ENCODE data around the gene SLC12A3. TPM values are rescaled to one million over a fixed set of nuclear protein-coding genes. Genes with fewer than 3 reads are reported as not detected.

The SLC12A3 gene
- total RNA-seq, 1 donor from 2014 or later = not detected

DNA sequence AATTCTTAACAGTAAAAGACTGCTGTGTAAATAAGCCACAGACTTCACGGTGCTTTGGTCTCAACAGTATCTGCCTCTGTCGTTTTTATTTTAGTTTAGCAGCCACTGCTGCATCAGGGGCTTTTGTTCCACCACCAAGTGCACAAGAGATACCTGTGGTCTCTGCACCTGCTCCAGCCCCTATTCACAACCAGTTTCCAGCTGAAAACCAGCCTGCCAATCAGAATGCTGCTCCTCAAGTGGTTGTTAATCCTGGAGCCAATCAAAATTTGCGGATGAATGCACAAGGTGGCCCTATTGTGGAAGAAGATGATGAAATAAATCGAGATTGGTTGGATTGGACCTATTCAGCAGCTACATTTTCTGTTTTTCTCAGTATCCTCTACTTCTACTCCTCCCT is 74.8 kb downstream of the SLC12A3 start:
- DNase-seq (ENCODE audit: low spot score) = no peak

DNA sequence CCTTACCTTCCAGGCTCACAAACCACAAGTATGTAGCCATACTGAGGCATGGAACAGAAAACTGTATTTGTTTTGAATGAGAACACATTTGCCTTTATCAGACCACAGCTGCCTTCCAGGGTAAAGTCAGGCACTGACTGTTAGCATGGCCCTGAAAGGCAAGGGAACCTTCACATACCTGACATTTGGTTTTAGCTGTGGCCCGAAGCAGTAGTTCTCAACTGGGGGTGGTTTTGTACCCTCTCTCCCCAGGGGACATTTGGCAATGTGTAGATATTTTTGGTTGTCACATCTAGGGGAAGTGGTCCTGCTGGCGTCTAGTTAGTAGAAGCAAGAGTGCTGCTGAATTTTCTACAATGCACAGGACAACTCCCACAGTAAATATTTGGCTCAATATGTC is 76.1 kb downstream of the SLC12A3 start:
- no peak for DNase-seq (ENCODE audit: low spot score)

DNA sequence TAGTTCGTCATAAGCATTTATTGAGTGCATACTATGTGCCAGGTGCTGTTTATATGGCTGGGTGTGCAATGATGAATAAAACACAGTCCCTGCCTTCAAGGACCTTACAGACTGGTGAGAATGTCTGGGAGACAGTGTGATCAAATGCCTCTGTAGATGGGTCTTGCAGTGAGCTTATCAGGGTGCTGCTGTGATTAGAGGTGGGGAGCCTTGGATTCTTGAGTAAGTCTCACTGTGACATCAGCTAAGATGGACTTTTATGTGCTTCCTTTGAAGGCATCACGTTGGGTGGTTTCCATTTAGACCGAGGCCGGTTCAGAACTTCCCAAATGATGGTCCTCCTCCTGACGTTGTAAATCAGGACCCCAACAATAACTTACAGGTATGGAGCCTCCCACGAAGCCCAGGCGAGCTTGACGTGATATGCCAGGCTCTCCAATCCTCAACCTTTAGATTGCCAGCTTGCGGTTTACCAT is 76.9 kb downstream of the SLC12A3 start:
- DNase-seq (ENCODE audit: low spot score) = no peak

DNA sequence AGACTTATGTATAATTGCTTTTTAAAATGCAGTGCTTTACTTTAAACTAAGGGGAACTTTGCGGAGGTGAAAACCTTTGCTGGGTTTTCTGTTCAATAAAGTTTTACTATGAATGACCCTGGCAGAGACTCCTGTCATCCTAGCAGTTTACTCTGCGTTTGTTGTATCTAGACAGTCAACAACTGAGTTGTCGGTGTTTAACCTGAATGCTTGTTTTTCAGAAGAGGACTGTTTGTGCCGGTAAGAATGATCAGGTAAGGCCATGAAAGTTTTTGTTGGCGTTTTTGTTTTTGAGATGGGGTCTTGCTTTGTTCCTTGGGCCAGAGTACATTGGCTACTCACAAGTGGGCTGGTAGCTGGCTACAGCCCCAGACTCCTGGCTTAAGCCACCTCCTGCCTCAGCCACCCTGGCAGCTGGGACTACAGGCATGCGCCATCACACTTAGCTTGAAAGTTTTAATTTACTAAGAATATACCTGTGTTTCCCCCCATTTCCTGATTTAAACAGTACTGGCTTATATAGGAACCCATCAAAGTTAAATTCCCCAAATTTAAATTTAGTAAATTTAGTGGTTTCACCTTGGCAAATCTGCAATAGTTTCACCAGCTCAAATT is 78.9 kb downstream of the SLC12A3 start:
- no peak for DNase-seq (ENCODE audit: low spot score)

DNA sequence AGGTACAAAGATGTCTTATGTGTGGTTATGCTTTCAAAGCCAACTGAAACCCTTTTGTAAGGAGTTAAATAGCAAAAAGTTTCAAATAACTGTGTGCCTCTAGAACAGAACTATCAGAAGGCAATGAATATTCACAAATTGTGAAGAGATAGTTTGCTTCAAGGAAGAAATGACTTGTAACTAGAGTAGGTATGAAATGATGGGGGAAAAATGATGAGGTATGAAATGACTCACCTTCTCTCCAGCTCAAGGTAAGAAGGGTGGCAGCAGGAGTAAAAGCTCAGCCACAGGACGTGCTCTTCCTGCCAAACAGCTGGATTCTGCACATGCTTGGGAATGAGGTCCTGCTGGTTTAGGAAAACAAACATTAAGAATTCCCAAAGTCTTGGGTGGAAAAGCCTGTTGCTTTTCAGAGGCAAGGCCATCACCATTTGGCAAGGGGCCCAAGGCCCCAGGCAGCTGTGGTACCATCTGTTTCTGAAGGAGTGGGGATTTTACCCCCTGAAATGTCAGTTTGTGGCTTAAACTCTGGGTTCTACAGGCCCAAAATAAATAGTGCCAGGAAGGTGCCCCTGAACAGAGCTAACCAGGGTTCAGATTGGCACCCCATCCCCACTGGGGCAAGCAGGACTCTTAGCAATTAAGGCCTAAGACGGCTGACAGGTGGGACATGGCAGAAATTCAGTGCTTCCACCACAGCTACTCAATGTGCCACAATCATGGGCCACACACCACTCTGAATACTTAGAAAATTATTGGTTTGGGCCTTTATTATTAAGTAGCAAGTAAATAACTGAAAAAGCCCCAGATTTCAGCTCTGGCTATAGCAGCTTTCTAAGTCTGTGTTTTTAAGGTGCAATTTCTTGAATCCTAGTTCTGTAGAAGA is 80.2 kb downstream of the SLC12A3 start:
- no peak for DNase-seq (ENCODE audit: low spot score)

DNA sequence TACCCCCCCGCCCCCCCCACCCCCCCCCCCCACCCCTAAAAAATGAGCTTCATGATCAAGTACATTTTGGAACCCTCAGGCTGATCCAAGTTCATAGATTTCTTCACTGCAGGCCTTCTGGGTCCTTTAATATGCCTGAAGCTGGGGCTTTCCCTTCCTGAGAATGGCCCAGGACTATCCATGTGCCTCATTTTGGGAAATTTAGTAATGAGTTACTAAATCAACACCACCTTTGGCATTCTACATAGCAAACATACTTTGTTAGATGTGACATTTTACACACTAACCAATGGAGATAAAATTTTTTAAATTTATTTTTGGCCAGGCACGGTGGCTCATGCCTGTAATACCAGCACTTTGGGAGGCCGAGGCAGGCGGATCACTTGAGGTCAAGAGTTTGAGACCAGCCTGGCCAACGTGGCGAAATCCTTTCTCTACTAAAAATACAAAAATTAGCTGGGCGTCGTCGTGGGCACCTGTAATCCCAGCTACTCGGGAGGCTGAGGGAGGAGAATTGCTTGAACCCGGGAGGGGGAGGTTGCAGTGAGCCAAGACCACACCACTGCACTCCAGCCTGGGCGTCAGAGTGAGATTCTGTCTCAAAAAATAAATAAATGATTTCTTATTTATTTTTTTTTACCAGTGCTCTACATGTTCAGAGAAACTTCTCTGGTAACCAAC is 81.0 kb downstream of the SLC12A3 start:
- no peak for DNase-seq (ENCODE audit: low spot score)

DNA sequence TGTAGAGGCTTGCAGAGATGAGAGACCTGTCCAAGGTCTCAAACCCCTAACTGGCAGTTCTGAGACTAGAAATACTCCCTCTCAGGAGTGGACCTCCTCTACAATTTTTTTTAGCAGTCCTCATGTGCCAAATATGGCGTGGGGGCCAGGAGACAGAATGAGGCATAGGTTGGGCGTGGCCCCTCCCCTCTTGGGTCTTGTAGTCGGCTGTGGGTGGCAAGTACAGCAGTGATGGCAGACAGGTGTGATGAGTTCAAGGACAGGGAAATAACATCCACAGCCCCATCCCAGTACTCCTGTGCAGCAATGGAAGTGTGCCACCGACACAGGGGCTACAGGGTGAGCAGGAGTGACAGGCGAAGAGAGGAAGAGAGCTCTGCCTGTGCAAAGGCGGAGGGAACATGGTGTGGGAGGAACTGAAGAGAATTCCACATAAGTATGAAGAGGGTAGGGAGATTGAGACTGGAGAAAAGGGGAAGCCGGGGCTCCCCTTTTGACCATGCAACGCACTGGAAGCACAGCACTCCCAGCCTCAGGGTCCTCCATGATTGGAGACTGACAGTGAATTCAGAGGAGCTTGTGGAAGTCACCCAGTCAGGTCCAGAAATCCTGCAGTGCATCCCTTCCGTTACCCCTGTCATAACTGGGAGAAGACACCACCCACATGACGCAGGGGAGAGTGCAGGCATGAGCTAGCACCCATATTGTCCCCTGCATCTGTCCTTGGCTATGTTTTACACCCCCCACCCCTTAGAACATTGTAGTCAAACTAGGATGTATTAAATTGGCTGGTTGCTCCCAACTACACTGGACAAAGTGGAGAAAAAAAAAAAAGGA is 82.0 kb downstream of the SLC12A3 start:
- DNase-seq (ENCODE audit: low spot score) = no peak

DNA sequence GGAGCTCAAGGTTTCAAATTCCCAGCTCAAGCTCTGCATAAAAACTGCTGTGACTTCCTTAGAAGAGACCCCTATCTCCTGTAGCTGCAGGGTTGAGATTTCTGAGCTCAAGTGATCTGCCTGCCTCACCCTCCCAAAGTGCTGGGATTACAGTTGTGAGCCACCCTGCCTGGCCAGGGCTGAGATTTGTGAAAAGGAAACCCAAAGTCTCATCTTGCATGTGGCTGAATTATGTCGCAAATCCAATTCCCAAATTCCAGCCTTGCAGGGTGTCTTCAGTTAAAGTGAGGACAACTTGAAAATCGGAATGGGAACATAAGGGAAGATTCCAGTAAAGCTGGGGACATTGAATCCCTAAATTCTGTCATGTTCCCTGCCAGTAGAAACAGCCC is 82.6 kb downstream of the SLC12A3 start:
- no peak for DNase-seq (ENCODE audit: low spot score)

DNA sequence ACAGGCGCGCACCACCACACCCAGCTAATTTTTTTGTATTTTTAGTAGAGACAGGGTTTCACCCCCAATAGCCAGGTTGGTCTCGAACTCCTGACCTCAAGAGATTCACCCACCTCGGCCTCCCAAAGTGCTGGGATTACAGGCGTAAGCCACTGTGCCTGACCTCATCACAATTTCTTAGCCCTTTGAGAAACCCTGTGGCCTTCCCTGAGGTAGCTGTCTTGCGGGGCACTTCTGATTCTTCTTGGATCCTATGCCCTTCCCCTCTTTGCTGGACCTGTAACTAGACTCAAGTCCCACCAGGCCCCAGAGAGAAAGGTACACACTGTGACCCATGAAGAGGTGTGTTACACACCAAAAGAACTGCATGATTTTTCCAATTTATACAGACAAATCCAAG is 83.2 kb downstream of the SLC12A3 start:
- no peak for DNase-seq (ENCODE audit: low spot score)

DNA sequence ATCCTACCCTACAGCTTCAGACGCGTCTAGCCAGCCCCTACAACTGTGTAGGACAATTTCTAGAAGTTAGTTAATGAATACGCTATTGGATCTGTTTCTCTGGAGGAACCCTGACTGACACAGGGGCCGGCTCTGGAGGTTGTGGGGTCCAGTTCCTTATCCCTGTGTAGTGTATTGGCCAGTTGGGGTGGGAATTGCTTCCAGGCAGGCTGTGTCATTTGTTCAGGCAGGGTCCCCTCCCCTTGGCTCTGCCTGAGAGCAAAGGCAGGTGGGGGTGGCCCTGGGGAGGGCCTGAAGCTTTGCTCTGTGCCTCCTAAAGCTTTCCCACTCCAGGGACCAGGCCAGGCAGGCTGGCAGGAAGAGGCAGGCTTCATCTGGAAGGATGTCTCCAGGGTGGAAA is 85.0 kb downstream of the SLC12A3 start:
- no peak for DNase-seq (ENCODE audit: low spot score)

DNA sequence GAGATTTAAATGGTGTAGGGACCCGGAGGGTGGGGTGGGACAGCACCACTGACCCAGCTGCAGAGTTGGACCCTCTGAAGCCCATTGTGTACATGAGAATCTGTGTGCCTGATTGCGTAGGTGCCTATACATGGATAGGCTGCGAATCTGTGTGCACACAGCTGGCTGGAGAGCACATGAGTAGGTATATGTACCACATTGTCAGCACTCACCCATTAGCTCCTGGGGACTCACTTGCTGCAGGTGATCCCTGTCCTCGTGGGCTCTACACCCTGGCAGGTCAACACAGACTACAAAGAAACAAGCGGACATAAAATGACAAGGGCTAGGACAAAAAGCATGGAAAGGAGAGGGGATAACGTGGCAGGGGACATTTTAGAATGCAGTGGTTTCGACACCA is 85.4 kb downstream of the SLC12A3 start:
- no peak for DNase-seq (ENCODE audit: low spot score)

DNA sequence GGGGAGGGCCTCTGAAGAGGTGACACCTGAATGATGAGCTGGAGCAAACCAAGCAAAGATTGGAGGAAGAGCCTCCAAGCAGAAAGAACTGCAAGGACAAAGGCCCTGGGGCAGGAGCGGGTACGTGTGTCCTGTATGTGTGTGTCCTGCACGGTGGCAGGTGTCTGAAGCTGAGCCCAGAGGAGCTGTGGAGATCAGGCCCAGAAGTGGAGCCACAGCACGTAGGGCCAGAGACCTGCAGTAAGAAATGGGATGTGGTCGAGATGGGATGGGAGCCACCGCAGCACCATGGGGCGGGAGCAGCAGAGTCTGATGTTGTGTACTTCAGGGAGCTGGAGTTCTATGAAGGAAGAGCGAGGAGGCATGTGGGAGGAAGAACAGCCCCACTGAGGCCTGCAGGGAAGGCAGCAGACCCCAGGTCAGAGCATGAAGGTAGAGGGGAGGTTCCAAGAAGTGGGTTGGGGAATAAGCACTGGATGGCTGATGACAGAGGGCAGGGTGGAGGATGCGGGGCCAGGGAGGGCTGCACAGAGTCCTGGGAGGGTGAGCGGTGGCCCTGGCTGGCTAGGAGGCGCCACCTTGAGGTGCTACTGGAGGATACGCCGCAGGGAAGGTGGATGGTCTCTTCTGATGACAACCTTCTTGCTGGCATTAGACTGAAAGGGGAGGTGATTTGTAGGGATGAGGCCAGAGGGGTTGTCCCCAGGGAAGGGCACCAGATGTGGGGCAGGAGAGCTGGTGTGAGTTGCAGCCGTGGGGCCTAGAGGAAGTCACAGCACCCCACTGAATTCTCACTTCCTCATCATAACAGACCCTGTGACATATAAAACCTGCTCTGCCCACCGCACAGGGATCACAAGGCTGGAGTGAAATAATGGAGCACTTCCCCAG is 86.1 kb downstream of the SLC12A3 start:
- DNase-seq (ENCODE audit: low spot score) = no peak

DNA sequence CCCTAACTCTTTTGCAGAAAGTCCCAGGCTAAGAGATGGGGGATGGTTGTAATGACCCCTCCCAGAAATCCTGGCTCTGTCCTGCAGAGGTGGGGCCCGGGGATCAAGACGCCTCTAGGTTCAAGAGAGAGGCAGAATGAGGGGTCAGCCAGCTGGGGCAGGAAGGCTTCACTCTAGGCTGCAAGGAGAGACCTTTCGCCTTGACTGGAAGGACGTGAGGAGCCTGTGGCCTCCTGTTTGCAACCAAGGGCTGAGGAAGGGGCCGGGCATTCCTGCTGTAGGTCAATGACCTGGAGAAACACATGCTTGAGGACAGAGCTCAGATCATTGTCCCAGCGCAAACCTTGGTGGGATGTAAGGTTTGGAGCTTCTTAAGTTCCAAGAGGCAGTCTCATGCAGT is 88.0 kb downstream of the SLC12A3 start:
- DNase-seq (ENCODE audit: low spot score) = no peak

DNA sequence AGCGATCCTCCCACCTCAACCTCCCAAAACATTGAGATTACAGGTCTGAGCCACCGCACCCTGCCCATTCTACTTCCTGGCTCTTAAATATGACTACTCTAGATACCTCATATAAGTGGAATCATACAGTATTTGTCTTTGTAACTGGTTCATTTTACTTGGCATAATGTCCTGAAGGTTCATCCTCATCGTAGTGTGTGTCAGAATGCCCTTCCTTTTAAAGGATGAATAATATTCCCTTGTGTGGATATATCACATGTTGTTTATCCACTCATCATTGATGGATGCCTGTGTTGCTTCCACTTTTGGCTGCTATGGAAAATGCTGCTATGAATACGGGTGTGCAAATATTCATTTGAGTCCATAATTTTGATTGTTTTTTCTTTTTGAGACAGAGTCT is 91.1 kb downstream of the SLC12A3 start:
- no peak for DNase-seq (ENCODE audit: low spot score)

DNA sequence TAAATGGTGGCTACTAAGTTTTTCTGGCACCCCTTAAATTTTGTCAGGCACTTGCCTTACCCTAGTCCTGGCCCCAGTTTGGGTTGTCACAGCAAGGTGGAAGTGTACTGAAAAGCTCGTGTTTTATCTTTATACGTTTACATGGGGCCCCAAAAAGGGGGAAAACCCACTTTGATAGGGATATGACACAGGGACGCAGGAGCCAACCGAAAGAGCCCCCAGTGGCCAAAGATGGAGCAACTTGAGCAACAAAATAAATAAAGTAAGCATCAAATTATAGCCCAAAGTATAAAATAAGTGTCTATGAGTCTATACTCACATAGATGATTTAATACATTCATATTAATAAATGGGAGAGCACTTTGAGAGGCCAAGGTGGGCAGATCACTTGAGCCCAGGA is 91.7 kb downstream of the SLC12A3 start:
- no peak for DNase-seq (ENCODE audit: low spot score)

DNA sequence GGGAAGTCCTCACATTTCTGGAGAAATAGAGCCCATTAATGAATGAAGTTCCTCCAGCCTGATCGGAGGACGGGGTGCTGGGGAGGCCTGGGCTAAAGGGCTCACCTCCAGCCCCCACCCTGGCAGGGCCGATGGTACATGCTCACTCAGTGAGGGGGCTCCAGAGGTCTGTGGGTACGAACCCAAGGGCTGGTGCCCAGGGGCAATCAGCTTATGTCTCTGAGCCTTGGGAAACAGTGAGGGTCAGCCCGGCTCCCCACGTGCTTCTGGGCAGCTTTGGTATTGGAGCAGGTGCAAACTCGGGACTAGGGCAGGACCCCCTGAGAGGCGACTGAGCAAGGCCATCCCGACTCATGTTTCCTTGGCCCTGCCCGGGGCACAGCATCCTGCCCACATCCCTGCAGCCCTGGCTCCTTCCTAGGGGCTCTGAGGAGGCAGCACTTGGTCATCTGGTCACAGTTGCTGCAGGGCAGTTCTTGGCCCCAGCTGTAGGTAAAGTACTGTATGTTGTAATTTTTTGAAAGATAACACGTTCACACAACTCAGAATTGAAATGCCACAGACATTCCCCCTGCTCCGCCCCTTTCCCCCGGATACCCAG is 95.8 kb downstream of the SLC12A3 start:
- DNase-seq (ENCODE audit: low spot score) = no peak

DNA sequence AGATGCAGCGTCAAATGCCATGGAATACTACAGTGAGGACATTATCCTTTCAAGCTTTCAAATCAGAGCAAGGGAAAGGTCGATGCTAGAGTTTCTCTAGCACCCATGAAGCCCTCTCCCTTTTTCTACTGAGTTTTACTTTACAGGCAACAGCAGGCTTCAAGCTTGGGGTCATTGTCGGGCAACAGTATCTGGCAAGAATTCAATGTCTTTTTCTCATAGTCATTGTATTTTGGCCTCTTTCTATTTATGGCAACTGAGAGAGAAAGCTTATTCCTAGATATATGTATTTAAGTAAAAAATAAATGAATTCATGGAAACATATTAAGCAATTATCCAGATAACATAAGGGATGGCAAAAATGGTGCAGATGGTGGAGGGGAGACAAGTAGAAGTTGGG is 96.4 kb downstream of the SLC12A3 start:
- DNase-seq (ENCODE audit: low spot score) = no peak

DNA sequence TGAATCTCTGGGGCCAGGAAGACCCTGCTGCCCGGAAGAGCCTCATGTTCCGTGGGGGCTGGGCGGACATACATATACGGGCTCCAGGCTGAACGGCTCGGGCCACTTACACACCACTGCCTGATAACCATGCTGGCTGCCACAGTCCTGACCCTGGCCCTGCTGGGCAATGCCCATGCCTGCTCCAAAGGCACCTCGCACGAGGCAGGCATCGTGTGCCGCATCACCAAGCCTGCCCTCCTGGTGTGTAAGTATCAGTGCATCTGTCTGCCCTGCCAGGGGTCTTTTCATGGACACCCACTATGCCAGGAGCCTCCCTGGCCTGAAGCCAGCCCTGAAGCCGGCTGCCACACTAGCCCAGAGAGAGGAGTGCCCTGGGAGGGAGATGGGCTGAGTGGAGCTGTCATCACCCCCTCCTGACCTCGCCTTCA is 96.9 kb downstream of the SLC12A3 start, which contains the start of gene CETP:
CETP (plus strand) TSS at position 100 of the 431 bp plus-strand sequence; CDS start at position 130, 30 bp downstream.
- DNase-seq (ENCODE audit: low spot score) = no peak

DNA sequence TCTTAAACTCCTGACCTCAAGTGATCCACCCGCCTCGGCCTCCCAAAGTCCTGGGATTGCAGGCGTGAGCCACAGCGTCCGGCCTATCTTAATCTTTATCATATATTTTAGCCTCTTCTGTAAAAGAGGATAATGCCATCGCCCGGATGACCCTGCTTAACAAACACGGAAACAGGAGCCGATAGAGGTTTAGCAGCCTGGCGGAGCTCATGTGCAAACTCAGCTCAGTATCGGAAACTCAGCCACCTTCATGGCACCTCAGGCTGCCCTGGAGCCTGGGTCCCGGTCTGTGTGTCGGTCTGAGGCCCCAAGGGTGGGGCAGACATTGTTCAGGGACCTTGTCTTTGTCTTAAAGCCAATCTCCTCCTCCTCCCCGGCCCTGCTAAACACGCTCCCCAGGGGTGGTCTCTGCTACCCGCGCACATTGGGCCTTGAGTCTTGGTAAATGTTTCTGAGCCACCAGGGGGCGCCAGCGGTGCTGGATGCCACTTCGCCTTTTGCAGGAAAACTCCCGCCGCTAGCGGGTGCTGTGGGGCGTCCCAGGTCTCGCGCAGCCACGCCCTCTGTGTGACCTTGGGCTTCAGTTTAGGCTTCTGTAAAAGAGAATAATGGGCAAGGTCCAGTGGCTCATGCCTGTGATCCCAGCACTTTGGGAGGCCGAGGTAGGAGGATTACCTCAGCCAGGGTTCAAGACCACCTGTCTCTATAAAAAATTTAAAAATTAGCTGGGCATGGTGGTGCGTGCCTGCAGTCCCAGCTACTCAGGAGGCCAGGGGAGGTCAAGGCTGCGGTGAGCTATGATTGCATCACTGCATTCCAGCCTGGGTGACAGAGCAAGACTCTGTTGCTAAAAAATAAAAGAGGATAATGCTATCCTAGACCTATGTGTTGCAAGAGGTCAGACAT is 99.5 kb downstream of the SLC12A3 start:
- DNase-seq (ENCODE audit: low spot score) = peak; percentile 80
